ENCODE results near the gene ADAMTS12.

ADAMTS12 gene

GRCh38 chr5:33800241-33800950, 91.4 kb downstream of the ADAMTS12 start:
- no peak for DNase-seq (ENCODE audit: low spot score)

GRCh38 chr5:33795496-33795895, 96.3 kb downstream of the ADAMTS12 start:
- DNase-seq (ENCODE audit: low spot score) = no peak

GRCh38 chr5:33794550-33795181, 97.1 kb downstream of the ADAMTS12 start:
- no peak for DNase-seq (ENCODE audit: low spot score)

- no peak for DNase-seq (ENCODE audit: low spot score)
Observed at GRCh38 chr5:33793836-33794549, 97.8 kb downstream of the ADAMTS12 start.

GRCh38 chr5:33793276-33793675, 98.5 kb downstream of the ADAMTS12 start:
- no peak for DNase-seq (ENCODE audit: low spot score)

- DNase-seq (ENCODE audit: low spot score) = no peak
Observed at GRCh38 chr5:33792559-33792958, 99.2 kb downstream of the ADAMTS12 start.

- DNase-seq (ENCODE audit: low spot score) = no peak
Observed at GRCh38 chr5:33789567-33789957, 102.2 kb downstream of the ADAMTS12 start.

- DNase-seq (ENCODE audit: low spot score) = no peak
Observed at GRCh38 chr5:33788922-33789566, 102.7 kb downstream of the ADAMTS12 start.

GRCh38 chr5:33785571-33785970, 106.2 kb downstream of the ADAMTS12 start:
- DNase-seq (ENCODE audit: low spot score) = no peak

GRCh38 chr5:33781286-33781685, 110.5 kb downstream of the ADAMTS12 start:
- no peak for DNase-seq (ENCODE audit: low spot score)

GRCh38 chr5:33776151-33776660, 115.6 kb downstream of the ADAMTS12 start:
- DNase-seq (ENCODE audit: low spot score) = no peak

- no peak for DNase-seq (ENCODE audit: low spot score)
Observed at GRCh38 chr5:33774341-33774740, 117.4 kb downstream of the ADAMTS12 start.

GRCh38 chr5:33772380-33772897, 119.4 kb downstream of the ADAMTS12 start:
- DNase-seq (ENCODE audit: low spot score) = no peak

GRCh38 chr5:33769968-33770367, 121.8 kb downstream of the ADAMTS12 start:
- no peak for DNase-seq (ENCODE audit: low spot score)

- DNase-seq (ENCODE audit: low spot score) = no peak
Observed at GRCh38 chr5:33769196-33769595, 122.6 kb downstream of the ADAMTS12 start.

- no peak for DNase-seq (ENCODE audit: low spot score)
Observed at GRCh38 chr5:33766023-33766422, 125.8 kb downstream of the ADAMTS12 start.

- no peak for DNase-seq (ENCODE audit: low spot score)
Observed at GRCh38 chr5:33764786-33765185, 127.0 kb downstream of the ADAMTS12 start.

- no peak for DNase-seq (ENCODE audit: low spot score)
Observed at GRCh38 chr5:33763435-33763834, 128.4 kb downstream of the ADAMTS12 start.

GRCh38 chr5:33762859-33763258, 128.9 kb downstream of the ADAMTS12 start:
- no peak for DNase-seq (ENCODE audit: low spot score)

GRCh38 chr5:33761139-33761538, 130.7 kb downstream of the ADAMTS12 start:
- DNase-seq (ENCODE audit: low spot score) = no peak

- no peak for DNase-seq (ENCODE audit: low spot score)
Observed at GRCh38 chr5:33758737-33759136, 133.1 kb downstream of the ADAMTS12 start.

GRCh38 chr5:33756491-33756890, 135.3 kb downstream of the ADAMTS12 start:
- DNase-seq (ENCODE audit: low spot score) = no peak

Measured in left forelimb (tissue), 1 donor.